ENCODE results near the gene PIGW. TPM values are rescaled to one million over a fixed set of nuclear protein-coding genes. Genes with fewer than 3 reads are reported as not detected.

The PIGW gene
- total and polyA plus RNA-seq, 9 of the 15 experiments (the other 6 are each of a cell fraction or from before 2014, with no cell fraction given) = 9.5 to 33.9 (median 21.2) TPM

GRCh38 chr17:36534840-36535668 is at the start of gene PIGW, which contains the start of gene MYO19 (continued):
- TF ChIP-seq ARID3A (IDR thresholded peaks at IDR 0.05; ENCODE audit: borderline replicate concordance, low read depth, low read length) (no peak), ZNF184 (CRISPR knock-in tag; IDR thresholded peaks at IDR 0.05) (no peak), EGR1 (conservative IDR thresholded peaks at IDR 0.05) (peak; percentile 43), ZC3H11A (IDR thresholded peaks at IDR 0.05; ENCODE audit: low read depth, low read length) (no peak), HMGN3 (IDR thresholded peaks at IDR 0.05; ENCODE audit: borderline replicate concordance, extremely low read depth, insufficient read length, low read depth, low read length) (peak; percentile 51), THAP7 (CRISPR knock-in tag; IDR thresholded peaks at IDR 0.05) (no peak; the same call in 1 of the 2 replicates), HDAC8 (tag; IDR thresholded peaks at IDR 0.05) (peak; percentile 34; the same call in 1 of the 2 replicates), ZNF561 (CRISPR knock-in tag; conservative IDR thresholded peaks at IDR 0.05) (no peak), GABPB1 (CRISPR knock-in tag; IDR thresholded peaks at IDR 0.05) (peak; percentile 94), FIP1L1 (IDR thresholded peaks at IDR 0.05; ENCODE audit: low read depth, low read length, poor library complexity, severe bottlenecking) (peak; percentile 86), TOE1 (IDR thresholded peaks at IDR 0.05; ENCODE audit: borderline replicate concordance) (0 out of 2 replicates have a peak, but pooled peaks have one; percentile 12), TOE1 (CRISPR knock-in tag; IDR thresholded peaks at IDR 0.05; ENCODE audit: borderline replicate concordance, low read depth) (no peak), AFF1 (IDR thresholded peaks at IDR 0.05; ENCODE audit: low read depth in 1 of 2, partially characterized antibody in 2 of 2) (no peak), HIVEP1 (CRISPR knock-in tag; IDR thresholded peaks at IDR 0.05) (no peak), ZBTB9 (CRISPR knock-in tag; IDR thresholded peaks at IDR 0.05) (peak; percentile 62; the same call in 1 of the 2 replicates)
- TF ChIP-seq, protein P1, sequence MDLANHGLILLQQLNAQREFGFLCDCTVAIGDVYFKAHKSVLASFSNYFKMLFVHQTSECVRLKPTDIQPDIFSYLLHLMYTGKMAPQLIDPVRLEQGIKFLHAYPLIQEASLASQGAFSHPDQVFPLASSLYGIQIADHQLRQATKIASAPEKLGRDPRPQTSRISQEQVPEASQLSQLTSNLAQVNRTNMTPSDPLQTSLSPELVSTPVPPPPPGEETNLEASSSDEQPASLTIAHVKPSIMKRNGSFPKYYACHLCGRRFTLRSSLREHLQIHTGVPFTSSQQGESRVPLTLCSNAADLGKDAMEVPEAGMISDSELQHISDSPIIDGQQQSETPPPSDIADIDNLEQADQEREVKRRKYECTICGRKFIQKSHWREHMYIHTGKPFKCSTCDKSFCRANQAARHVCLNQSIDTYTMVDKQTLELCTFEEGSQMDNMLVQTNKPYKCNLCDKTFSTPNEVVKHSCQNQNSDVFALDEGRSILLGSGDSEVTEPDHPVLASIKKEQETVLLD (IDR thresholded peaks at IDR 0.05) = no peak
